Ammon's horn (tissue), 1 donor: ENCODE results near the gene LDB2.

Source experiments
- DNase-seq: peaks from one replicate; pipeline ENCODE4 v3.0.0-alpha.2; 2016; ENCODE audit warnings: low spot score

The LDB2 gene

GRCh38 chr4:16802044-16802443, 96.4 kb downstream of the LDB2 start:
- no peak for DNase-seq

- DNase-seq = no peak
Measured at GRCh38 chr4:16801356-16801755, 97.1 kb downstream of the LDB2 start.

- peak; percentile 65 for DNase-seq
Measured at GRCh38 chr4:16794816-16795445, 103.5 kb downstream of the LDB2 start.

- DNase-seq = no peak
Measured at GRCh38 chr4:16791460-16791859, 107.0 kb downstream of the LDB2 start.

- DNase-seq = no peak
Measured at GRCh38 chr4:16790508-16790907, 107.9 kb downstream of the LDB2 start.

- no peak for DNase-seq
Measured at GRCh38 chr4:16788868-16789267, 109.6 kb downstream of the LDB2 start.

- DNase-seq = no peak
Measured at GRCh38 chr4:16785793-16786527, 112.5 kb downstream of the LDB2 start.

GRCh38 chr4:16783119-16783518, 115.3 kb downstream of the LDB2 start:
- DNase-seq = no peak

- DNase-seq = no peak
Measured at GRCh38 chr4:16779028-16779675, 119.3 kb downstream of the LDB2 start.

GRCh38 chr4:16777726-16778125, 120.7 kb downstream of the LDB2 start:
- no peak for DNase-seq

GRCh38 chr4:16775411-16776154, 122.9 kb downstream of the LDB2 start:
- DNase-seq = peak; percentile 39

GRCh38 chr4:16772366-16772850, 126.0 kb downstream of the LDB2 start:
- DNase-seq = no peak

GRCh38 chr4:16770710-16771285, 127.6 kb downstream of the LDB2 start:
- no peak for DNase-seq

GRCh38 chr4:16767861-16768260, 130.6 kb downstream of the LDB2 start:
- no peak for DNase-seq

- no peak for DNase-seq
Measured at GRCh38 chr4:16767251-16767650, 131.2 kb downstream of the LDB2 start.

GRCh38 chr4:16765546-16765945, 132.9 kb downstream of the LDB2 start:
- no peak for DNase-seq

- DNase-seq = no peak
Measured at GRCh38 chr4:16764622-16765021, 133.8 kb downstream of the LDB2 start.

- no peak for DNase-seq
Measured at GRCh38 chr4:16760617-16761363, 137.7 kb downstream of the LDB2 start.

GRCh38 chr4:16759931-16760582, 138.4 kb downstream of the LDB2 start:
- no peak for DNase-seq

- no peak for DNase-seq
Measured at GRCh38 chr4:16758816-16759215, 139.6 kb downstream of the LDB2 start.

- DNase-seq = no peak
Measured at GRCh38 chr4:16758255-16758654, 140.2 kb downstream of the LDB2 start.
